ENCODE measurements around the gene NR1H2.
"Not testable (repeated sequence)": the region's sequence is repeated elsewhere in the genome, so short reads cannot be mapped to it uniquely, and the experiment has no call there.

The NR1H2 gene

GRCh38 chr19:50333737-50334617 lies 42.3 kb upstream of the NR1H2 start:
- DNase-seq (ENCODE audit: low read depth), result peak; percentile 87
- H3K4me3 ChIP-seq (ENCODE audit: low read depth, low read length), result peak overlapping the region; percentile 68
- TF ChIP-seq CTCF (IDR thresholded peaks at IDR 0.05; ENCODE audit: insufficient read depth, low read depth, low read length, missing control alignments), result no peak

GRCh38 chr19:50334741-50335421 lies 41.4 kb upstream of the NR1H2 start:
- no peak overlapping the region for H3K4me3 ChIP-seq (ENCODE audit: low read depth, low read length)
- DNase-seq (ENCODE audit: low read depth), result no peak
- no peak for TF ChIP-seq CTCF (IDR thresholded peaks at IDR 0.05; ENCODE audit: insufficient read depth, low read depth, low read length, missing control alignments)

- DNase-seq (ENCODE audit: low read depth); H3K4me3 ChIP-seq (ENCODE audit: low read depth, low read length): not testable (repeated sequence)
Measured at GRCh38 chr19:50337031-50337430, 39.2 kb upstream of the NR1H2 start.

- no peak for DNase-seq (ENCODE audit: low read depth)
- TF ChIP-seq CTCF (IDR thresholded peaks at IDR 0.05; ENCODE audit: insufficient read depth, low read depth, low read length, missing control alignments), result no peak
- H3K4me3 ChIP-seq (ENCODE audit: low read depth, low read length), result peak overlapping the region; percentile 81
Measured at GRCh38 chr19:50340331-50340730, 35.9 kb upstream of the NR1H2 start.

- H3K4me3 ChIP-seq (ENCODE audit: low read depth, low read length), result peak overlapping the region; percentile 81
- peak; percentile 93 for DNase-seq (ENCODE audit: low read depth)
- TF ChIP-seq CTCF (IDR thresholded peaks at IDR 0.05; ENCODE audit: insufficient read depth, low read depth, low read length, missing control alignments), result no peak
Measured at GRCh38 chr19:50341091-50341564, 35.1 kb upstream of the NR1H2 start.

- peak; percentile 90 for DNase-seq (ENCODE audit: low read depth)
- peak overlapping the region; percentile 81 for H3K4me3 ChIP-seq (ENCODE audit: low read depth, low read length)
- no peak for TF ChIP-seq CTCF (IDR thresholded peaks at IDR 0.05; ENCODE audit: insufficient read depth, low read depth, low read length, missing control alignments)
Measured at GRCh38 chr19:50344661-50345318, 31.5 kb upstream of the NR1H2 start.

GRCh38 chr19:50347089-50347581 lies 29.1 kb upstream of the NR1H2 start:
- peak; percentile 88 for DNase-seq (ENCODE audit: low read depth)
- H3K4me3 ChIP-seq (ENCODE audit: low read depth, low read length), result not testable (repeated sequence)

Measured in GM12865 (cell line).